GM12865 (cell line): ENCODE results near the gene COL23A1.

Experiments
- DNase-seq: peaks from one replicate; pipeline ENCODE4 v3.0.0; 2010; ENCODE audit warnings: low read depth
- H3K4me3 ChIP-seq: 2 replicates; pipeline ENCODE4 v1.5.1; 2011; ENCODE audit warnings: mild to moderate bottlenecking, low read depth, low read length, control low read depth
- TF ChIP-seq, protein P1 (sequence below): IDR thresholded peaks from 2 replicates; pipeline ENCODE4 v1.5.1; 2011; ENCODE audit warnings: low read length, control low read depth, low read depth, inconsistent platforms; ENCODE audit not compliant: insufficient read depth; ENCODE audit errors: missing control alignments

COL23A1 gene

DNA sequence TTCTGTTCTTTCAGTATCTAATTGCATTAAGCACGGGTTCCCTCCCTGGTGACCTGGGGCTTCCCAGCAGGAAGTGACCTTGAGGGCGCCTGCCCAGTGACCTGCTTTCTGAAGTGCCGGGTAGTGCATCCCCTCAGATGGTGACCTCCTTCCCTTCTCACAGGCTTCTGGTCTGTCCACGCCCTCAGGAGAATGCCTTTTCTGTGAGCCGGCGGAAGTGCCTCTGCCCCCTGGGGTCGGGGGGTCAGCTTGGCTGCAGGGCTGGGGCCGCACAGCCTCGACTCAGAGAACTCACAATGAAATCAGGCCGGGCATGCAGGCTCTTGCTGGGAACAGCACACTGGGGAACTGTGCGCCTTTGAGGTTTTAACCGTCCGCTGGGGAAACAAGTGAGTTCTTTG, 233.1 kb downstream of the COL23A1 start:
- no peak overlapping the region for H3K4me3 ChIP-seq
- TF ChIP-seq, protein P1, sequence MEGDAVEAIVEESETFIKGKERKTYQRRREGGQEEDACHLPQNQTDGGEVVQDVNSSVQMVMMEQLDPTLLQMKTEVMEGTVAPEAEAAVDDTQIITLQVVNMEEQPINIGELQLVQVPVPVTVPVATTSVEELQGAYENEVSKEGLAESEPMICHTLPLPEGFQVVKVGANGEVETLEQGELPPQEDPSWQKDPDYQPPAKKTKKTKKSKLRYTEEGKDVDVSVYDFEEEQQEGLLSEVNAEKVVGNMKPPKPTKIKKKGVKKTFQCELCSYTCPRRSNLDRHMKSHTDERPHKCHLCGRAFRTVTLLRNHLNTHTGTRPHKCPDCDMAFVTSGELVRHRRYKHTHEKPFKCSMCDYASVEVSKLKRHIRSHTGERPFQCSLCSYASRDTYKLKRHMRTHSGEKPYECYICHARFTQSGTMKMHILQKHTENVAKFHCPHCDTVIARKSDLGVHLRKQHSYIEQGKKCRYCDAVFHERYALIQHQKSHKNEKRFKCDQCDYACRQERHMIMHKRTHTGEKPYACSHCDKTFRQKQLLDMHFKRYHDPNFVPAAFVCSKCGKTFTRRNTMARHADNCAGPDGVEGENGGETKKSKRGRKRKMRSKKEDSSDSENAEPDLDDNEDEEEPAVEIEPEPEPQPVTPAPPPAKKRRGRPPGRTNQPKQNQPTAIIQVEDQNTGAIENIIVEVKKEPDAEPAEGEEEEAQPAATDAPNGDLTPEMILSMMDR = no peak
- peak; percentile 23 for DNase-seq

DNA sequence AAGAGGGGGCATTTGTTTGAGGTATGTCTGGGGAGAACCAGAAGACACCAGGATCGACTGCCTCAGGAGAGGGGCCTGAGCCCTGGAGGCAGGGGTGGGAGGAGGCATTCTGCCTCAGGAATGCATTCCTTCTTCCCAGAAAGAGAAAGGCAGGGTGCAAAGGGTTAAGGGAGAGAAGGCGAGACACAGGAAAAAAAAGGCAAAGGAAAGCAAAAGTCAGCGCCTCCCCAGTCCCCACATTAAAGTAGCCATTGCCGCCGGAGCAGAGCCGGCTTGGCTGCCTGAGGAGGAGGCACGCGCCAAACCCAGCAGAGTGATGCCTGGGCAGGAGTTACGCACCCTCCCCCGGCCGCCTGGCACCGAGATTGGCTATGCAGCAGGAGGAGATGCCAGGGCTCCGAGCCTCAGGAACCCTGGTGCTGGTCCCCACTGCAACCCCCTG, 233.7 kb downstream of the COL23A1 start:
- TF ChIP-seq, protein P1 = no peak
- no peak for DNase-seq

DNA sequence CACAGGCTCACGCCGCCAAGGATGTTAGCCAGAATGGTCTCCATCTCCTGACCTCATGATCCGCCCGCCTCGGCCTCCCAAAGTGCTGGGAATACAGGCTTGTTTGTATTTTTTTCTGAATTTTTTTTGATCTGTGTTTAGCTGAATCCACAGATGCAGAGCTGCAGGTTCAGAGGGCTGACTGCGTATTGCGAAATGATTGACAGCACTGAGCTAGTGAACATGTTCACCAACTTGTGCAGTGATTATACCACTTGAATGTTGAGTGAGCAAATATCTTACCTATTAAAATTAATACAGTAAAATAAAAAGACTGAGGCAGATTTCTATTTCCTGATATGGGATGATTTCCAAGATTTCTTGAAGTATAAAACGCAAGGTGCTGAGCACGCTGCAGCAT, 234.5 kb downstream of the COL23A1 start:
- no peak overlapping the region for H3K4me3 ChIP-seq
- no peak for DNase-seq
- TF ChIP-seq, protein P1 = no peak

More for the DNA sequence above, 233.7 kb downstream of the COL23A1 start:
- H3K4me3 ChIP-seq = no peak overlapping the region

DNA sequence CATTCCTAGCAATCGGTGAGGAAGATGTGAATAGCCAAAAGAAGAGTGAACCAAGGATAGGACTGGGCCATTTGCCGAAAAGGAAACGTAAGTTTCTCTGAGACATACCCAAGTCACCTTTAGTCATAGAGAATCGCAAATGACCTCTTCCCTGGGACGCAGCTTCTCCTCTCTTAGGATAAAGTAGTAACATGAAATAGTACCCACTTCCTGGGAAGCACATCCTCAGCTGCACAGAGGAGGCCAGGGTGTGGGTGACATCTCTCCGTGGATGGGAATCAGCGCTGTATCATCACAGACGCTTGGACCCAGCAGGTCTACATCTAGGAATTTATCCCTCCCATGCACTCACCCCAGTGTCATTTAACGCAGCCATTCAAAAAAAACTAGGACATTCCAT, 236.7 kb downstream of the COL23A1 start:
- H3K4me3 ChIP-seq = no peak overlapping the region
- DNase-seq = no peak

DNA sequence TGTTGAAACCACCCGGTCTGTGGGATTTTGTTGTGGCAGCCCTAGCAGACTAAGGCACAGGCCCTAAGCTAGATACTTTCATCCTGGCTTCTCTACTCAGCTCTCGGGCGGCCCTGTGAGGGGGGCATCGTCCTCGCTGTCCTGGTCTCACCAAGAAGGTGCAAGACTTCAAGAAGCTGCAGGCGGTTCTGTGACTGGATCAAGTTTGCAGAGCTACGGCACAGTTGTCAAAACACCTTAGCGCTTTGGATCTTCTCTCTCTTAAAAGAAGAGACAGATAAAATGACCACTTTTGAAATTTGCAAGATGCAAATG, 238.2 kb downstream of the COL23A1 start:
- H3K4me3 ChIP-seq = no peak overlapping the region
- TF ChIP-seq, protein P1 = no peak
- no peak for DNase-seq

More for the DNA sequence above, 236.7 kb downstream of the COL23A1 start:
- TF ChIP-seq, protein P1 = no peak

DNA sequence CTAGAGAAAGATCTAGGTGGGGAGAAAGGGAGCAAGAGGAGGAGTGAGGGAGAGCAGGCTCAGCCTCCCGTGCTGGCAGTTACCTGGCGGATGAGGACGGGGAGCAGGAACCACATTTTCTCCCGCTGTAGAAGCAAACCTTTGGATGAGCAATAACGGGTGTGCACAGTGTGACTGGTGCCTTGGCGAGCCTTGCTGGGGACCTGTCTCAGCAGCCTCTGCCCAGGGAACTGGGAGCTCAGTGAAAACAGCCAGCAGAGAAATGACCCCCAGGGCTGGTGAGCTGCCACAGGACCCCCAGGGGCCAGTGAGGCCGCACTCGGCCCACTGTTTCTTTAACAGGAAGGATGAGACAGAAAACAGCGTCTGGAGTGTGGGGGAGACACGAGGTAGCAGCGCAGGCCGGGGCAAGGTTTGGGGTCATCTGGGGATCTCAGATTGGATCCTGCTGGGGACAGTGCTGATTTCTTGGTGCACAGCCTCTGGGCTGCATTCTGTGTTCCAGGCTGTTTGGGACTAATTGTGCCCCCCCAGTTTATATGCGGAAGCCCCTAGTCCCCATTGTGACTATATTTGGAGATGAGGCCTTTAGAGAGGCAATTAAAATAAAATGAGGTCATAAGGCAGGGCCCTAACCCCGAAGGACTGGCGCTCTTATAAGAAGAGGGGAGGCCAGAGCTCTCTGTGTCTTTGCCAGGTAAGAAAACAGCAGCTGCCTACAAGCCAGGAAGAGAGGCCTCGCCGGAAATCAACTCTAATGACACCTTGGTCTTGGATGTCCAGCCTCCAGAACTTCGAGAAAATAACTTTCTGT, 238.8 kb downstream of the COL23A1 start:
- TF ChIP-seq, protein P1 = no peak
- H3K4me3 ChIP-seq = no peak overlapping the region
- no peak for DNase-seq

DNA sequence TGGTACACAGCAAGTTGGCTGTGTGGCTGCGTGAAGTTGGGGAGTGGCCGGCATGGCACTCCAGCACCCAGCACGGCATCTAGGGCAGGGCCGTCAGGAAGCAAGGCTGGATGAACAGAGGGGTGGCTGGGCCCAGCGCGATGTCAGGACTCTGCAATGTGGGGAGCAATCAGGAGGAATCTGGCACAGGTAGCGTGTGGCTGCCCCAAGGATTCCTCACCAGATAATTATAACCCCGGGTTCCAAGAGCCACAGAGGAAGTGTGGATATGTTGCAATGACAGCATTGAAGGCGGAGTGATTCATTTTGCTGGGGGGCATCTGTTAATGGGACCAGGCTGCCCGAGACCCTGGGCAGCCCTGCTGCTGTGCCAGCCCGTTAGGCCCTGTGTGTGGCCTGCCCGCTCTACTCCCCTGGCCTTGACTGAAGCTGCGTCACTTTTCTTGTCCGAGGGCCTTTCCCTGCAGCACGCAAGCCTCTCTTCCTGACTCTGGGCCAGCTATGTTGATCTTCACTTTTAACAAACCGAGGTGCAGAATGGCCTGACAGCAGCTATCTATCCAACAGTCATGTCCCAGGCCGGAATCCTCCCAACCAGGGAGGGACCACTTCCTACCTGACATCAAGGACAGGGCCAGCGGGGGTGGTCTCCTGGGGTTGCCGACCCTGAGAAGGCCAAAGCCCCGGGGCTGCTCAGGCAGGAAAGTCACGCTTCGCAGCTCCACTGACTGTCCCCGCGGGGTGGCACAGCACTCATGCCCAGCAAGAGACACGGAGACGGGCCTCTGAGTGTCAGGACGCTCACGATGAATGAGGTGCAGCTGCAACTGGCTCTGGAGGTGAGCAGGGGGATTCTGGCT, 239.6 kb downstream of the COL23A1 start:
- no peak overlapping the region for H3K4me3 ChIP-seq
- DNase-seq = no peak
- TF ChIP-seq, protein P1 = no peak
